IPS DF 4.7 (cell line): ENCODE data around the gene ANKRD6.

Source experiments
- DNase-seq: peaks from one replicate; pipeline ENCODE4 v3.0.0-alpha.2; 2013; ENCODE audit warnings: low spot score; ENCODE audit errors: extremely low read depth

ANKRD6 gene

DNA sequence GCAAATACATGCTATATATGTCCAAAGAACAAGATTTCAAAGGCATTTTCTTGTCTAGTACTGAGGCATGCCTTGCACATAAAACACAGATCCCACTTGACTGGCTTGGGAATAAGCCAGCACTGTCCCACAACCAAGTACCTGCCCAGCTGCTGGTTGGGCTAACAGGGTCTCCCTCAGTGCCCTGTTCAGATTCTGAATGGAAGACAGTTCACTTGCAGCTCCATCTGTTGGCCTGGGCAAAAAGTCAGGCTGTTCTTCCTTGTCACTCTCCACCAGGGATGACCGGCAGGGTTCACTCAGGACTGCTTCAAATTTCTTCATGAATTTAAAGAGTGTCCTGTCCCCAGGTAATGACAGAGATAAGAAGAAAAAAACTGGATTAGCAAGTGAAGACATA, 250.0 kb downstream of the ANKRD6 start:
- no peak for DNase-seq
